Breast epithelium (tissue), 3 donors: Measurements from ENCODE around the gene INSYN2A.

Experiments used
- CTCF ChIP-seq, 3 donors: fragments of 450-650 bp; IDR thresholded peaks; one replicate each; pipeline ENCODE4 v1.5.1; 2016 to 2017; ENCODE audit warnings: antibody characterized with exemption in 3 of 3, mild to moderate bottlenecking in 3 of 3, moderate library complexity in 3 of 3
- POLR2A ChIP-seq: fragments of 450-650 bp; IDR thresholded peaks from one replicate; pipeline ENCODE4 v1.6.1; 2016; ENCODE audit warnings: antibody characterized with exemption, mild to moderate bottlenecking, moderate library complexity
- POLR2AphosphoS5 ChIP-seq, 3 donors: sonication (generic); formaldehyde crosslinking; IDR thresholded peaks; one replicate each; pipeline ENCODE4 v1.6.1; 2017; ENCODE audit warnings: antibody characterized with exemption in 3 of 3

- TF ChIP-seq CTCF (IDR thresholded peaks at IDR 0.05) (no peak), POLR2AphosphoS5 (IDR thresholded peaks at IDR 0.05) (no peak), POLR2A (no peak)
Observed at GRCh38 chr10:127157506-127158200, 38.7 kb downstream of the INSYN2A start.
